K562 (cell line): ENCODE results near the gene EXOC3L1. TPM values are rescaled to one million over a fixed set of nuclear protein-coding genes. Genes with fewer than 3 reads are reported as not detected.

Experiments used
- ATAC-seq: fragments of 200-7000 bp; cut with Tn5 transposase; 3 replicates; pipeline ENCODE4 v1.9.1; 2020; ENCODE audit warnings: moderate library complexity
- BruUV-seq: library from RNA; stranded (reverse); fragments of 400-500 nt; replicated peaks from 2 replicates; lab custom pipeline; 2021; lab: Mats Ljungman, UMichigan
- CTCF ChIA-PET: fragments of 300-600 bp; formaldehyde crosslinking; extraction: SDS; loops from one replicate; lab custom pipeline; 2021; ENCODE audit warnings: low intra/inter-chr PET ratio; lab: Yijun Ruan, JAX
- POLR2A ChIA-PET: fragments of 300-600, 350-650 bp; sonication (Branson Sonifier 250); formaldehyde crosslinking; extraction: SDS; loops from one replicate; lab custom pipeline; 2021; ENCODE audit warnings: antibody characterized with exemption, inconsistent platforms; lab: Yijun Ruan, JAX
- DNase-seq, 4 experiments: peaks; one replicate each; pipeline versions ENCODE4 v3.0.0 to v3.0.0-alpha.2; 2011 to 2018; ENCODE audit warnings: low spot score in 3 of 4, mixed read lengths in 3 of 4; ENCODE audit errors: extremely low read depth in 1 of 4
- FAIRE-seq: peaks from 2 replicates; lab custom pipeline; 2011; peaks lifted over from hg19 to GRCh38; lab: Jason Lieb, UNC
- H2AFZ ChIP-seq: 2 replicates; pipeline ENCODE4 v1.6.0; 2011; ENCODE audit warnings: low read depth, low read length, control low read depth, inconsistent platforms
- H3K27ac ChIP-seq: fragments of 200-600 bp; 3 replicates; pipeline ENCODE4 v1.8.0; 2011; ENCODE audit warnings: low read depth, mild to moderate bottlenecking, control low read depth, inconsistent platforms, low read length, moderate library complexity, mixed read lengths; ENCODE audit errors: extremely low read depth
- H3K27me3 ChIP-seq, 2 experiments: fragments of 300-600 bp in 1 of 2; 2 replicates in 1 of 2; 3 replicates in 1 of 2; pipeline versions ENCODE4 v1.6.0 to v1.8.0; 2011; ENCODE audit warnings: inconsistent platforms in 2 of 2, low read length in 2 of 2, mild to moderate bottlenecking in 1 of 2, mixed read lengths in 1 of 2, moderate library complexity in 1 of 2; ENCODE audit not compliant: control insufficient read depth in 2 of 2, insufficient read depth in 2 of 2
- H3K36me3 ChIP-seq: fragments of 300-600 bp; 3 replicates; pipeline ENCODE4 v1.8.0; 2011; ENCODE audit warnings: mild to moderate bottlenecking, low read length, inconsistent platforms; ENCODE audit not compliant: control insufficient read depth, insufficient read depth
- H3K4me1 ChIP-seq, 2 experiments: fragments of 200-600 bp in 1 of 2; replicated peaks in 1 of 2; 2 replicates in 1 of 2; 3 replicates in 1 of 2; pipeline versions ENCODE4 v1.5.1 to v1.8.0; 2011; ENCODE audit warnings: inconsistent platforms in 2 of 2, low read length in 2 of 2, mild to moderate bottlenecking in 1 of 2, mixed read lengths in 1 of 2, moderate library complexity in 1 of 2; ENCODE audit not compliant: control insufficient read depth in 2 of 2, insufficient read depth in 2 of 2
- H3K4me2 ChIP-seq: 2 replicates; pipeline ENCODE4 v1.6.1; 2011; ENCODE audit warnings: low read length, control low read depth, inconsistent platforms, mixed read lengths; ENCODE audit not compliant: insufficient read depth
- H3K4me3 ChIP-seq: fragments of 200-600 bp; sonication (generic), shearing (Covaris generic); 2 replicates; pipeline ENCODE4 v1.5.1; 2016; ENCODE audit warnings: control low read depth, inconsistent platforms
- H3K79me2 ChIP-seq: fragments of 200-600 bp; 3 replicates; pipeline ENCODE4 v1.8.0; 2011; ENCODE audit warnings: low read length, inconsistent platforms; ENCODE audit not compliant: control insufficient read depth, insufficient read depth
- H3K9ac ChIP-seq, 2 experiments: 2 replicates each; pipeline versions ENCODE4 v1.6.0 to v1.6.1; 2011; ENCODE audit warnings: low read depth in 2 of 2, low read length in 2 of 2, control low read depth in 1 of 2, inconsistent platforms in 1 of 2, mild to moderate bottlenecking in 1 of 2, mixed read lengths in 1 of 2; ENCODE audit not compliant: insufficient read depth in 1 of 2
- H3K9me1 ChIP-seq: one replicate; pipeline ENCODE4 v1.6.0; 2011; ENCODE audit warnings: inconsistent platforms, mild to moderate bottlenecking, low read length, moderate library complexity; ENCODE audit not compliant: control insufficient read depth, insufficient read depth
- H3K9me3 ChIP-seq: replicated peaks from 2 replicates; pipeline ENCODE4 v1.5.1; 2011; ENCODE audit warnings: low read depth, low read length, inconsistent platforms; ENCODE audit not compliant: control insufficient read depth, insufficient read depth
- H4K20me1 ChIP-seq: replicated peaks from 2 replicates; pipeline ENCODE4 v1.6.1; 2011; ENCODE audit warnings: low read length, inconsistent platforms, mixed read lengths; ENCODE audit not compliant: control insufficient read depth, insufficient read depth
- E2F8 ChIP-seq: fragments of 450-650 bp; IDR thresholded peaks from 2 replicates; pipeline ENCODE4 v1.7.1; 2018; ENCODE audit warnings: mild to moderate bottlenecking, low read depth; ENCODE audit not compliant: partially characterized antibody
- FOSL1 ChIP-seq: fragments of 200-800 bp; sonication (Bioruptor generic); conservative IDR thresholded peaks from 2 replicates; pipeline ENCODE4 v1.6.1; 2016; ENCODE audit warnings: missing genetic modification characterization, missing compliant biosample characterization
- NELFE ChIP-seq: IDR thresholded peaks from 2 replicates; pipeline ENCODE4 v1.6.1; 2011; ENCODE audit warnings: mild to moderate bottlenecking; ENCODE audit not compliant: insufficient read depth, insufficient read length
- RBM25 ChIP-seq: fragments of 200-400 bp; formaldehyde crosslinking; IDR thresholded peaks from 2 replicates; pipeline ENCODE4 v1.6.1; 2018; ENCODE audit warnings: low read length, low read depth, moderate library complexity; ENCODE audit not compliant: severe bottlenecking
- REST ChIP-seq, 2 experiments: fragments of 450-650 bp; formaldehyde crosslinking in 1 of 2; IDR thresholded peaks; 2 replicates each; pipeline versions ENCODE4 v1.4.0 to v1.6.1; 2014 to 2020; ENCODE audit warnings: mild to moderate bottlenecking in 2 of 2, borderline replicate concordance in 1 of 2, low read depth in 1 of 2
- SIN3A ChIP-seq, 2 experiments: fragments of 150-350 bp in 1 of 2; IDR thresholded peaks; 2 replicates each; pipeline ENCODE4 v1.6.1; 2011 to 2016; ENCODE audit warnings: borderline replicate concordance in 2 of 2, low read depth in 2 of 2, low read length in 2 of 2, mild to moderate bottlenecking in 2 of 2, moderate library complexity in 2 of 2; ENCODE audit not compliant: control insufficient read depth in 1 of 2
- TCF15 ChIP-seq: fragments of 250-450 bp; sonication (Bioruptor Pico); IDR thresholded peaks from 2 replicates; pipeline ENCODE4 v1.8.0; 2022; ENCODE audit warnings: moderate library complexity, mild to moderate bottlenecking, inconsistent platforms
- TEAD4 ChIP-seq, 2 experiments: sonication (generic) in 1 of 2; formaldehyde crosslinking in 1 of 2; IDR thresholded peaks; 2 replicates each; pipeline versions ENCODE4 v1.6.1 to v1.8.0; 2012 to 2022; ENCODE audit warnings: borderline replicate concordance in 1 of 2, inconsistent platforms in 1 of 2, low read length in 1 of 2, mild to moderate bottlenecking in 1 of 2, missing genetic modification reagents in 1 of 2
- ZNF140 ChIP-seq: fragments of 250-450 bp; sonication (Bioruptor Pico); IDR thresholded peaks from 2 replicates; pipeline ENCODE4 v1.8.0; 2021; ENCODE audit warnings: moderate library complexity, mild to moderate bottlenecking, inconsistent platforms
- ZNF354B ChIP-seq: fragments of 250-450 bp; sonication (Bioruptor Pico); IDR thresholded peaks from 2 replicates; pipeline ENCODE4 v1.4.0; 2020
- WGBS: fragments of 100-300 bp; shearing (Covaris generic); methylation state at CpG from one replicate; pipeline ENCODE4 v1.1.6; 2016; ENCODE audit warnings: low coverage, mixed read lengths; ENCODE audit not compliant: insufficient coverage; ENCODE audit errors: missing lambda C conversion rate; 5-methylcytosine and 5-hydroxymethylcytosine counted together
- in situ Hi-C: fragments of 300-500 bp; cut with MboI; formaldehyde crosslinking; loops from 4 replicates; pipeline ENCODE4 v1.15.0; 2018; ENCODE audit warnings: inconsistent platforms, mixed read lengths
- intact Hi-C: fragments of 100-400 bp; cut with micrococcal nuclease; formaldehyde crosslinking; loops from 2 replicates; pipeline ENCODE4 v1.14.2; 2022
- polyA plus RNA-seq, 8 experiments: library from polyadenylated mRNA; depleted of rRNA in 4 of 8; stranded (reverse) in 5 of 8; unstranded in 3 of 8; fragments of >200 nt; fragmentation: Nextera tagmentation in 2 of 8; fragmentation: Illumina TruSeq in 1 of 8; extraction: Ambion mirVana in 2 of 8; extraction: Trizol in 1 of 8; gene quantifications; 2 replicates each; pipeline versions ENCODE4 v1.2.1 to v1.2.3, GENCODE V29; 2011 to 2014; ENCODE audit warnings: inconsistent platforms in 1 of 8, missing spikeins in 1 of 8
- total RNA-seq, 7 experiments: library from RNA; depleted of rRNA in 6 of 7; stranded (reverse); fragments of >200 nt in 6 of 7; fragmentation: Illumina TruSeq in 2 of 7; extraction: Trizol in 2 of 7; gene quantifications; 2 replicates each; pipeline versions ENCODE4 v1.2.1 to v1.2.3, GENCODE V29; 2011 to 2021; ENCODE audit warnings: low replicate concordance in 1 of 7

EXOC3L1 gene
- total and polyA plus RNA-seq, 9 of the 15 experiments (the other 6 are each of a cell fraction or from before 2014, with no cell fraction given), result 0.08 TPM; not detected in 8

GRCh38 chr16:67186550-67186950, 3.4 kb downstream of the EXOC3L1 start:
- ChIA-PET POLR2A (no interaction called here), CTCF (no interaction called here)
- Histone ChIP-seq H3K9me3 (no peaks in the 10 kb centered on the region), H3K4me2 (no peak overlapping the region), H2AFZ (no peak overlapping the region), H3K4me1 (peaks cover 32 to 52% of the 10 kb centered on the region in 2 experiments), H3K79me2 (peaks cover 17% of the 10 kb centered on the region), H3K9me1 (no peaks in the 10 kb centered on the region), H3K27me3 (no peaks in the 10 kb centered on the region), H3K27ac (no peak overlapping the region), H3K4me3 (no peak overlapping the region), H3K9ac (no peak overlapping the region), H4K20me1 (peaks cover 11% of the 10 kb centered on the region), H3K36me3 (no peaks in the 10 kb centered on the region)
- DNase-seq, result no peak
- intact Hi-C loops (loop anchor here (10.0 kb wide), 2 partner anchors 172 to 232 kb away; no protein-coding TSS in a partner anchor), in situ Hi-C loops (no loop called here)
- no TSS peak for BruUV-seq
- ATAC-seq, result no peak
- no peak for FAIRE-seq
- 0% methylated on average over 4 of the region's 5 CpGs for WGBS
- TF ChIP-seq ZNF354B (CRISPR knock-in tag), result no peak
- no peak for TF ChIP-seq NELFE
- TF ChIP-seq RBM25, result no peak
- no peak for TF ChIP-seq E2F8
- no peak for TF ChIP-seq FOSL1 (tag)
- TF ChIP-seq ZNF140, result no peak
- TF ChIP-seq TCF15 (CRISPR knock-in tag), result no peak
- TF ChIP-seq REST (IDR thresholded peaks at IDR 0.05; ENCODE audit: borderline replicate concordance), result no peak
- TF ChIP-seq REST (CRISPR knock-in tag; IDR thresholded peaks at IDR 0.05; ENCODE audit: low read depth), result no peak
- no peak for TF ChIP-seq TEAD4 (IDR thresholded peaks at IDR 0.05; ENCODE audit: low read length)
- TF ChIP-seq TEAD4 (CRISPR knock-in tag; IDR thresholded peaks at IDR 0.05; ENCODE audit: borderline replicate concordance), result no peak
- TF ChIP-seq SIN3A (IDR thresholded peaks at IDR 0.05; ENCODE audit: borderline replicate concordance in 2 of 2, control insufficient read depth in 1 of 2, low read depth in 2 of 2, low read length in 2 of 2), result no peak
